ENCODE measurements around the gene STRN3. TPM values are rescaled to one million over a fixed set of nuclear protein-coding genes. Genes with fewer than 3 reads are reported as not detected.
"Not testable (repeated sequence)": the region's sequence is repeated elsewhere in the genome, so short reads cannot be mapped to it uniquely, and the experiment has no call there.

The STRN3 gene
- total and polyA plus RNA-seq, 8 donors, result 7.3 to 21.5 (median 11.6) TPM

GRCh38 chr14:30974628-30975027 lies 51.6 kb downstream of the STRN3 start:
- H3K27ac ChIP-seq, result no peak overlapping the region
- no peak overlapping the region for H3K4me3 ChIP-seq
- DNase-seq, result no peak
- H3K27me3 ChIP-seq, result no peaks in the 10 kb centered on the region
- intact Hi-C loops (cut with DNase I), result loop anchor here in 1 of 3 donors (10.0 kb wide), 1 partner anchor 110 kb away; no protein-coding TSS in a partner anchor
- FAIRE-seq, result no peak
- WGBS, 2 donors, result 76 to 81% methylated on average over 4 of the region's 4 CpGs
- no peak for TF ChIP-seq CTCF (IDR thresholded peaks at IDR 0.05)
- peaks cover 6 to 20% (median 14%) of the 10 kb centered on the region in 3 donors for H3K4me1 ChIP-seq
- ATAC-seq, result peak in 2 of 4 donors; percentile 18 to 24
- no peaks in the 10 kb centered on the region for H3K36me3 ChIP-seq
- H3K9me3 ChIP-seq, result no peaks in the 10 kb centered on the region

- FAIRE-seq, result no peak
- DNase-seq, result no peak
- ATAC-seq, result no peak
- intact Hi-C loops (cut with DNase I), result loop anchor here in 1 of 3 donors (10.0 kb wide), 1 partner anchor 112 kb away; no protein-coding TSS in a partner anchor
- Histone ChIP-seq H3K27me3 (no peaks in the 10 kb centered on the region), H3K36me3 (no peaks in the 10 kb centered on the region), H3K9me3 (no peaks in the 10 kb centered on the region), H3K4me1 (peaks cover 6 to 20% (median 14%) of the 10 kb centered on the region in 3 donors), H3K27ac (no peak overlapping the region), H3K4me3 (no peak overlapping the region)
- WGBS, 2 donors, result 80 to 89% methylated on average over 7 of the region's 7 CpGs
- TF ChIP-seq CTCF (IDR thresholded peaks at IDR 0.05), result no peak
Observed at GRCh38 chr14:30972882-30973582, 53.1 kb downstream of the STRN3 start.

GRCh38 chr14:30972036-30972732 lies 54.0 kb downstream of the STRN3 start:
- H3K4me3 ChIP-seq, H3K27ac ChIP-seq, H3K27me3 ChIP-seq, DNase-seq, H3K36me3 ChIP-seq, FAIRE-seq, ATAC-seq, H3K9me3 ChIP-seq: not testable (repeated sequence)
- H3K4me1 ChIP-seq, result peaks cover 6 to 20% (median 14%) of the 10 kb centered on the region in 3 donors
- intact Hi-C loops (cut with DNase I), result loop anchor here in 1 of 3 donors (10.0 kb wide), 1 partner anchor 113 kb away; no protein-coding TSS in a partner anchor
- WGBS, 2 donors, result 95 to 96% methylated on average over 11 of the region's 11 CpGs

- H3K9me3 ChIP-seq, result no peaks in the 10 kb centered on the region
- H3K36me3 ChIP-seq, result no peaks in the 10 kb centered on the region
- FAIRE-seq (no peak), DNase-seq (no peak), ATAC-seq (no peak)
- H3K4me1 ChIP-seq, result peaks cover 6 to 20% (median 14%) of the 10 kb centered on the region in 3 donors
- WGBS, 2 donors, result 90 to 93% methylated on average over 5 of the region's 5 CpGs
- intact Hi-C loops (cut with DNase I), result loop anchor here in 1 of 3 donors (10.0 kb wide), 1 partner anchor 113 kb away; no protein-coding TSS in a partner anchor
- no peak overlapping the region for H3K4me3 ChIP-seq
- TF ChIP-seq CTCF (IDR thresholded peaks at IDR 0.05), result no peak
- no peaks in the 10 kb centered on the region for H3K27me3 ChIP-seq
- H3K27ac ChIP-seq, result no peak overlapping the region
Observed at GRCh38 chr14:30971586-30971985, 54.6 kb downstream of the STRN3 start.

GRCh38 chr14:30969796-30970195 lies 56.4 kb downstream of the STRN3 start:
- not testable (repeated sequence) for H3K27me3 ChIP-seq, ATAC-seq, FAIRE-seq, DNase-seq, H3K27ac ChIP-seq, H3K4me3 ChIP-seq, H3K36me3 ChIP-seq, H3K9me3 ChIP-seq
- WGBS, 2 donors, result 78 to 82% methylated on average over 4 of the region's 4 CpGs
- intact Hi-C loops (cut with DNase I), result loop anchor here in 1 of 3 donors (10.0 kb wide), 1 partner anchor 115 kb away; no protein-coding TSS in a partner anchor
- H3K4me1 ChIP-seq, result peaks cover 6 to 14% (median 11%) of the 10 kb centered on the region in 3 donors

GRCh38 chr14:30967364-30968098 lies 58.6 kb downstream of the STRN3 start:
- FAIRE-seq; H3K36me3 ChIP-seq; H3K27me3 ChIP-seq; H3K4me3 ChIP-seq; H3K9me3 ChIP-seq; ATAC-seq; H3K27ac ChIP-seq; intact Hi-C loops (cut with DNase I); H3K4me1 ChIP-seq; DNase-seq: not testable (repeated sequence)
- 94% methylated on average over 11 of the region's 11 CpGs for WGBS, 2 donors

Measured in pancreas (tissue), 10 donors.